GM19455 (cell line): ENCODE measurements around the gene RALGDS.

Source experiments
- ATAC-seq: cut with Tn5 transposase; IDR thresholded peaks from one replicate; pipeline ENCODE4 v1.9.1; 2021; ENCODE audit not compliant: unreplicated experiment

The RALGDS gene

DNA sequence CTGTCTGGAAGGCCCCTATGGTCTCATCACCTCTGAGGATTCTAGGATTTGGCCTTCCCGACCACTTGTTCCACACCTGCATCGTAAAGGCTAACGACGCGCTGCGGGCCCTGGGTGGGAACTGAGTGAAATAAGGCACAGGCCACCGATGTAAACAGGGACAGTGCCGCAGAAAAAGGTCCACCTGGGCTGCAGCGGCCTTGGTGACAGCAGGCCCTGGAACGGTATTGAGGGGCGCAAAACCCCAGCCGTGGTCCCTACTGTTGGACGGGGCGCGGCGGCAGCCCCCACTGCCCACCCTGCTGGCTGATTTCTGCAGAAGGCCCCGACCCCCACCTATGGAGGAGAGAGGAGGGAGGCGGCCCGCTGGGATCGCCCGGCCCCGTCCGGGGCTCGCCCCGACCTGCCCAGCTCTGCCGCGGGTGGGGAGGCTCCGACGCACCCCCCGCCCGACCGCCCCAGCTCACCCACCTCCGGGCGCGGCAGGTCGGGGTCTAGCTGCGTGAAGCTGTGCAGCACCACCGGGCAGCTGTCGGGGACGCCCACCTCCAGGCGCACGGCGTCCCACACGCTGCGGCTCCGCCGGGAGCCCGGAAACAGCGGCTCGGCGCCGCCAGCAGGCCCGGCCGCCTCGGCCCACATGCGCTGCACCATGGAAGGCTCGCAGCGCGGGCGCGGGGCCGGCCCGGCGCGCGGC, 391 bp downstream of the RALGDS start:
- no peak for ATAC-seq

DNA sequence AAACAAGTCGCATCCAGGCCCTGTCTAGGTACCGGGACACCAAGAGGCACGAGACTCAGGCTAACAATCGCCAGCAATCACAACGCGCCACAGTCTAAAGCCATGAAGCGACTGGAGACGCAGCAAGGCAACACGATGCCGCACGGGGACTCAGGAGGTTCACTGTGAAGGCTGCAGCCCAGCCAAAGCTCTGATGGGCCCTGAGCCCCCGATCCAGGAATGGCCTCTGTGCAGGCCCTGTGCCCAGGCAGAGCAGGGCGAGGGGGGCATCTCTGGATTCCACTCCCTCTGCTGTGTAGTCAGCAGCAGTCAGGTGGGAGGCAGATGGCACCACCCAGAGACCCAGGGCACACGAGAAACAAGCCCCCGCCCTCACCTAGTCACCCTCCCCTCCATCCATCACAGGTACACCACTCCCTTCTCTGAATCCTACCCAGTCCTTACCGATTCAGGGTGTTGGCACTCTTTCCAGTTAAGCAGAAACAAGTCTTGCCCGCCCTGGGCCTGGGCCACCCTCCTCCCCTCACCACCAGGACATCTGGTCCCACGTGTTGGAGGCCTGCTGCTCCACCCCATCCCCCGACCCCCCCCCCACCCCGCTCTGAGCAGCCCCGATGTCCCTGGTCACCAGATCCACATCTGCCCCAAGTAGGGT, 1.1 kb downstream of the RALGDS start:
- ATAC-seq = no peak

DNA sequence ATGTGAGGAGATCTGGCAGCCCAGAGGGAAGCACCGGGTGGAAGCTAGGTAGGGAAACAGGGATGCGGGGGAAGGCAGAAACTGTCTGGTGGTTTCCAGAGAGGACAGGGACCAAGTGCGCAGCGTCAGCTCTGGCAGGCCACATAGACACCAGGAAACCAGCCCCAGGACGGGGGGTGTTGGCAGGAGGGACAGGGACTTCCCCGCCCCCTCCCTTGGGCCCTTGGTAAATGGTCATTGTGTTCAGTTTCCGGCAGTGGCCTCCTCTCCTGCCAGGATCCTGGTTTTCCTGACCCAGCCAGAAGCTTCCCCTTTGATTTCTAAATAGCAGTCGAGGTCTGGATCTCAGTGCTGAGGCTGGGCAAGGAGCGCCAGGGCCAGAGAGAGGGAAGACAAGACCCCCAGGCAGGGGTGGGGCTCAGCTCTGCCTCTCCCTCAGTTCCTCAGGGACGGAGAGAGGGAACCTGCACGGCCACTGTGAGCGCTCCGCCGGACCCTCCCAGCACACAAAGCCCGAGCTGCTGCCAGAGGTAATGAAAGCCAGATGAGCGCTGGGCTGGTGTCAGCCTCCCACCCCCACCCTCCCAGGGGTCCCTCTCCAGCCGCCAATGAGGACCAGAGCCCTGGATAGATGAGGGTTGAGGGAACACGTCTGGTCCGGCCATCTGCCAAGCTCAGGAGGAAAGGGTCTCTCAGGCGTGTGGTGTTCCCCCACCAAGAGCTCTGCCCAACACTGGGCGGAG, 1.8 kb downstream of the RALGDS start:
- ATAC-seq = no peak

DNA sequence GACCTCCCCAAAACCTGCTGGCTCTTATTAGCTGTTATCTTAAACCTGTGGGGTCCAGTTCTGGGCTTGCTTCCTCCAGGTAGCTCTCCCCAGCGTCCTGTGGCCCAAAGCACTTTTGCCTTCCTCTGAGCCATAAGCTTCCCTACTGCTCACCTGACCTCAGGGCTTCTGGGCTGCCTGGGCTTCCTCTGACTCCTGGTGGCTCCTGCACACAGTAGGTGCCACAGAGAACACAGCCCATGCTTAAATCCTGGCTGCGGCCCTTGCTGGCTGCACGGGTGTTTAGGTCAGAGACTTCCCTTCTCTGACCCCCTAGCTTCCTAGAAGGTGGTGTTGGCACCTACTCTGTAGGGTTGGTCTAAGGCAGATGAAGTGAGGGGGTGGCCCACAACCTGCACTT, 2.5 kb downstream of the RALGDS start:
- no peak for ATAC-seq

DNA sequence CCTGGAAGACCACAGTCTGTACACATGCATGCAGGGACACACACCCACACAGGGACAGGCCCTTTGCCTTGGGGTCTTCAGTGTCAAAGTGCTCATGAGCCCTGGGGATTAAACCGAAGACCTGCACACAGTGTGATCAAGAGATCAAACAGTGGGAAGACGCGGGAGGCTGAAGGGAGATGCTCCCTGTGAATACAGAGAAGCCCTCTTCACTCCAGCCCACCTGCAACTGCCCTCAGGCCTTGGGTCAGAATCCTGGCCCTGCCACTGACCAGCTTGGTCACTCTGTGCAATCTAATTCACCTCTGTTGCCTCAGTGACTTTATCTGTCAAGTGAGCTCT, 2.9 kb downstream of the RALGDS start:
- ATAC-seq = no peak

DNA sequence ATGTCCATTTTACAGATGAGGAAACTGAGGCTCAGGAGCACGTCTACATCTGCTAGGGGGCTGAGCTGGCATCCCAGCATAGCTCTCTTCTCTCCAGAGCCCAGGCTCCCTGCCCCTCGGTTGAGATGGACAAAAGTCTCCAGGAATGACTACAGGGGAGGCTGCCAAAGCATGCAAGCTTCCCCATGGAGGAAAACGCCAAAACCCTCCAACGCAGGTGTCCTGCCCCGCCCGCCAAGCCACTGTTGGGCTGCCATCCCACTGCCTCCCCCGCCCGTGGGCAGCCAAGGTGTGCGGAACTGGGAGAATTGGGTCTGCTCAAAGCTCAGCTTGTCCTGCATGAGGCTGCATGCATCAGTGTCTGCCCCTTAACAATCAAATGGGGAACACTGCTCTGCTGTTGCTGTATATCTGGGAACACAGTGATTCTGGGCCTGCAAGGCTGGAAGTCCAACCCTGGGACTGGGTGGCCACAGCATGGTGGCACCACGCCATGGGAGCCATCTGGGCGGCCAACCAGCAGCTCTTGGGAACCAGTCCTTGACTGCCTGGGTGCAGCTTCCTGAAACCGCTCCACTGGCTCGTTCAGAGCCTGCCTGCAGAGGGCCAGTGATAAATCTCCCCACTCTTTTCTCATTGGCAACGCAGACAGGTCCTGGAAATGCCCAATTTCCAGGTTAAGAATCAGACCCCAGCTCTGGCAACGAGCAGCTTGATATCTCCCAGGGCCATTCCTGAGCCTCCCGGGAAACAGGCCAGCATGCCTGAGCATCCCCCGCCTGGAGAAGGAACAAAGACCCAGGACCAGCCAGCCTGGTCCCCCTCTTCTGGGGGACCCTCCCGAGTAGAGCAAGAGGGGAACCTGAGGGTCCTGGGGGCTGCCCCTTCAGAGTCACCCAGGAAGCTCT, 3.5 kb downstream of the RALGDS start:
- no peak for ATAC-seq

DNA sequence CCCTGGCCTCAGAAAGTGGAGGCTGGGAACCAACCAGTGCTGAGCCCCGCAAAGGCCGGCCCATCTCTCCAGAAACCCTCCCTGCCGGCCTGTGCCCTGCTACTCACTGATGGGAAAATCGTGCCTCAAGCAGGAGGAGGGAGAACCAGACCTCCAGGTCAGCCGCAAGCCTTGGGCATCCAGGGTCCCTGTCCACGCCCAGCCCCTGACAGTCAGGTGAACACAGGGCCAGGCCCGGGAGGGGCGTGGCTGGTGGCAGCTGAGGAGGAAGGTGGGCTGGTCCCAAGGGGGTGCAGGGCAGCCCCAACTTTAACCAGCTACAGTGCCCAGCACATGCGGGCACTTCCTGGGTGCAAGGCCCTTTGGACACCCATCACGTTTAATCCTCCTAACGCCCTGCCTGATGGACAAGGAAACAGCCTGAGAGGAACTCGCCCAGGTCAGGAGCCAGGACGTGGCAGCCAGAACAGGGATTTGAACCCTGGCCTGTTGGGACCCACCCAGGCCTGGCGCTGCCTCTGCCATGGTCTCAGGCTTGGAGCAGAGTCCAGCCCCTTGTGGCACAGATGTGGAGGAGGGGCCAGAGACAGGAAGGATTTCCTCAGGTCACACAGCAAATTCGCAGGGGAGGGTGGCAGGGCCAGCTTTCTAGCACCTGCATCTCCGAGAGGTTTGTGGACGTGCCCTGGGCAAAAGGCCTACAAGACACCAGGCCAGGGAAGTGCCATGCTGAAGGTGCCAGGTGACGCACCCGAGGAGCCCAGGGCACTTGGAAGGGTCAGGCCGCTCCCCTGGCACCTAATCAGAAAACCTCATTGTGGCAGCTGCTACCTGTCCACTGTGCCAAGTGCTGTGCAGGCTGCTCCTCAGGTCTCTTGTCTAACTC, 4.5 kb downstream of the RALGDS start:
- ATAC-seq = no peak

DNA sequence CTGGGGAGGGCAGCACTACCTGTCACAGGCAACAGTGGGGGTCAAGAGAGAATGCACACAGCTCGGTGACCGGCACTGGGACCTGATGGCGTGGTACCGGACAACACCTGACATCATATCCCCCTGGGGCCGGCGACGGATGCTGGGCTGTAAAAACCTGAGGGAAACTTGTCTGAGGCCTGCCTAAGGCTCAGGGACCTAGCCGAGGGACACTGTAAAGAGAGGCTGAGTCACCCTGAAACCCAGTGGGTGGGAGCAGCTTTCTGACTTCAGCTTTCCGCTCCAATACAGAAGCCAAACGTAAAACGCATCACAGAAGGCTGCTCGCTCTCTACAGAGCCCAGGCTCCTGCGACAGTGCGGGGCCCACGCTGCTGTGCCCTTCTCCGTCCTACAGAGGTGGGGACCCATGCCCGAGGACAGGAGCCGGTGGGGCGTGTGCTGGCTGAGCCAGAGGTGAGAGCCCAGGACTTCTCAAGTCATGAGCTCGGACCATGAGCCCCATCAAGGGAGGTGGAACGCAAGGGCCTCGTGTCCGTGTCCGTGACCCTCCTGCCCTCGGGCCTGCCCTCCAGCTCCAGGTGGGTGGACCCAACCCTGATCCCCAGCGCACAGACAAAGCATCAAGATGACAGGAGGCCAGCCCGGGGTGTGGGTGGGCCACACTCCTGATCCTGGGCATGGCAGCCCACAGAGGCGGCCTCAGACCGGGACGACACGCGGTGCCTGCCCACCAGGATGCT, 5.3 kb downstream of the RALGDS start:
- ATAC-seq = peak; percentile 79

DNA sequence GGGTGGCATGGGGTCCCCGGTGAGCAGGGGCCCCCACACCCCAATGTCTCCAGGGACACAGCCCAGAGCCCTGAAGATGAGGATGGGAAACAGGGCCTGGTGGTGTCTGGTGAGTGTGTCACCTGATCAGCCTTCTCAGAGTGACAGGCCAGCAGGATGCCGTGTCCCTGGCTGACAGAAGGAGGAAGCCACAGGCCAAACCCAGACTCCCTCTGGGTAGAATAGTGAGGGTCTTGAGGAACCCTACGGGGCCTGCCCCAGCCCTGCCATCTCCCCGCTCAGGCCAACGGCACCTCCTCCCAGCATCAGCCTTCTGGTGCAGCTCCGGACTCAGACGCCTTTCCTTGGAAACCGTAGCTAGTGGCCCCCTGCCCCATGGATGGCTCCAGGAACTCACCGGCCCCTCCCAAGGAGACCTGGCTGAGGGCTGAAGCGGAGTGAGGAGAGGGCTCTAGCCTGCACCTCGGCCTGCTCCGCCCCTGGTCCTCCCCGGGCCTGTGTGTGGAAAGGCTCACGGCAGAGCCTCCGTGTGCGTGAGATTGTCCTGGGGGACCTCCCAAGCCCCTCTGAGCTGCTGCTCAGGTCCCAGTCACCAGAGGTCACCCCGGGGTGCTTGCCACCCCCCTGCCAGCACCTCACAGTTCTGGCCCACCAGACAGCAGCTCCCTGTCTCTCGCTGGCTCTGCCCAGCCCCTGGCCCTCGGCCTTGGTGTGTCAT, 6.0 kb downstream of the RALGDS start:
- no peak for ATAC-seq

DNA sequence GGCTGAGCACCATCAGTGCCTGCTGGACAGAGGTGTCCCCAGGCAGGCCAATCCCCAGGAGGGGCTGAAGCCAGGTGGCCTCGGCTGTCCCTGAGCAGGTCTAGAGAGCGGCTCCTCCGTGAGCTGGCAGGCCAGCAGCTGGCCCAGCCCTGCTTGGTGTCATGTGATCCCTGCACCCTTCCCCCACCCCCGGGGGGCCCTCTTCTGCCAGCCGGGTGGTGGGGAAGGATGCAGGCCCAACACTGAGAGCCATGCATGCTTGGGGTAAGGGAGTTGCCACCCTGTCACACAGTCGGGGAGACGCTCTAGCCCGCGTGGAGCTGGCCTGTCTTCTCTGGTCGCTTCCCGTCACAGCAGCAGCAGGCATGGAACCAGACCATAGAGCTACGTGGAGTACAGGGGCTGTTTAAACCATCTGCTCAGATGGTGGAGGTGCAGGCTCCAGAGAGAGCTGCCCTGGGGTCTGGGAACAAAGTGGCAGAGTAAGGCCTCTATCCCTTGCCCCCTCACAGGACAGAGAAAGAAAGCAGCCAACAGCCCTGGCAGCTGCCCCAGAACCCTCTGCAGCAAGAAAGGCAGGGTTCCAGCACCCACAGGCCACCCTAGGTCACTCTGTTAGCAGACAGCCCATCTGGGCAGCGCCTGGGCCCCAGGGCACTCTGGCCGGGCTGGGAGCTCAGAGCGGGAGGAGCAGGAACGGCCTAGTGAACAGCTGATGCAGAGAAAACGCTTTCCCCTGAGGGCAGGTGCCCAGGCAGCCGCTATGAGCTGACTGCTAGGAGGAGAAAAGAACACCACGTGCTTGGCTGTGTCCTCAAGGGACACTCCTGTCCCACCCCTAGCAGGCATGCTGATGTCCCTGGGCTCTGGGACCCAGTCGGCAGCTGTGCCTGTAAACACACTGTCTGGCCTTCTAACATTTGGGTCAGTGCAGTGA, 6.8 kb downstream of the RALGDS start:
- ATAC-seq = no peak

DNA sequence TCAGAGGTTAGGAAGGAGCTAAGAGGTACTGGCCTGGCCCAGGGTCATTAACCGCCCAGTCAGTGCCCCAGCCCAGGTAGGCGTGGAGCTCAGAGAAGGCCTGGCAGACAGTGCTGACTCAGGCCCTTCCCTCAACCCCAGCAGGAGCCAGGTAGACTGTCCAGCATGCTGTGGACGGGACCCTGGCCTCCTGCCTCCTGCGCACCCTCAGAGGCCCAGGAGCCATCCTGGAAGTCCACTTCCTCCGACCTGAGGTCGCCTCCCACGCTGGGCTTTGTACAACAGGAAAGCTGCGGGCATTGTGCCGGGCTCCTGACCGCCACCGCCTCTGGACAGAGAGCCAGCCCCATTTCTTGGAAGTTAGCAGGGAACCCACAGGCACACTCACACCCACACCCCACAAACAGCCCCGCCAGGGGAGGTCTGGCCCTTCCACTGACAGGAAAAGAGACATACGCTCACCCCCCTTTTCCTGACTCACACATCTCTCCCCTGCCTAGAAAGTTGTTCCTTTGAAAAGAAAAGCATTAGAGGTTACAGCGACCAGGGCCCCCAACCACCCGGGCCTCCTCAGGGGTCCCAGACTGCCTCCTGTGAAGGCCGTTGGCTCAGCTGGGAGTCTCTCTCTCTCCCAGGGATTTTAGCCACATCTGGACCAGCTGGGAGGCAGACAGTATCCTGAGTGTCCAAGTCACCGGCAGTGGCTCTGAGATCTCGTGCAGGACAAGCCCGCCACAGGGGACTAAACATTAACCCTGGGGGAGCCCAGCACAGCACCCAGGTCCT, 7.7 kb downstream of the RALGDS start:
- no peak for ATAC-seq

DNA sequence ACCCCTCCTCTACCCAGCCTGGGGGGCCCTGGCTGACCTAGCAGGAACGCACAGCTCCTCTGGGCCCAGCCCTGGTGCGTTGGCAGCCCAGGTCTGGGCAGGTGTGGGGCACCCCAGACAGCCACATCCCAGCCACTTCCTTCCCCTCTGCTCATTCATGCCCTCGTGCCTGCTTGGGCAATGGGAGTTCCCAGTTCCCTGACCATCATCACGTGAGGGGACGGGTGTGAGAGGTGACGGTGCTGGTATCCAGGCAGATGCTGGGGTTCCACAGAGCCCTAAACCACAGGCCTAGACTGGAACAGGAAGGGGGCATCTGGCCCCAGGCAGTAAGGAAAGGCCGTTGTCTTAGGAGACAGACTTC, 8.4 kb downstream of the RALGDS start:
- no peak for ATAC-seq

DNA sequence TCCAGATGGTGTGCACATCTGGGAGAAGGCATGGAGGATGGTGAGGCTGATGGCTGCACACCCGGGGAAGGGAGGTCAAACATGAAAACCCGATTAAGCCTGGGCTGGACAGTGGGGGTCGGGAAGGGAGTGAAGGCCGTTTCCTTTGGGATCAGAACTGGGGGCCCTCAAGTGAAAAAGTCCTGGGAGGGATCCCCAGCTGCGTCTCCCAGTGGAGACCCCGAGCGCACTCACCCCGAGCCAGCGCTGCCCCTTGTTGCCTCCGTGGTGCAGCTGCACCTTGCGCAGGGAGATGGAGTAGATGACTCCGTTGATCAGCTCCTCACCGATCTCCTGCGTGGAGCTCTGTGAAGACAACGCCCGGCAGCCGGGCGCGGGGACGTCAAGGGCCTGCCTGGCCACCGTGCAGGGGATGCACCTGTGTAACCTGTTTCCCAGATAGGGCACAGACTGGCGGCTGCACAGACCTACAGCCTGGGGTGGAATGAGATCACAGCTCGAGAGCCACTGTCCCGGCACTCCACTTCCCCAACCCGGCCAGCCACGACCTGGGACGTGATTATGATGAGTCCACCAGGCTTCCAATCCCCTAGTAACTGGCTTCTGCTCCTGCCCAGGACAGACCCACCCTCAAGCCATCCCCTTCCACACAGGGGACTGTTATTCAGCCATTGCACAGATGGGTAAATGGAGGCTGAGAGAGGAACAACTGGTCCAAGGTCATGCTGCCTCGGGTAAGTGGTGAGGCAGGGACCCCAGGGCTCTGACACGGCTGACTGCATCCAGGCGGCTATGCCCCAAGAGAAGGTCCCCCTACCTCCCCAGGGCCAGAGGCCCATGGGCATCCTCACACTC, 9.0 kb downstream of the RALGDS start:
- ATAC-seq = no peak

DNA sequence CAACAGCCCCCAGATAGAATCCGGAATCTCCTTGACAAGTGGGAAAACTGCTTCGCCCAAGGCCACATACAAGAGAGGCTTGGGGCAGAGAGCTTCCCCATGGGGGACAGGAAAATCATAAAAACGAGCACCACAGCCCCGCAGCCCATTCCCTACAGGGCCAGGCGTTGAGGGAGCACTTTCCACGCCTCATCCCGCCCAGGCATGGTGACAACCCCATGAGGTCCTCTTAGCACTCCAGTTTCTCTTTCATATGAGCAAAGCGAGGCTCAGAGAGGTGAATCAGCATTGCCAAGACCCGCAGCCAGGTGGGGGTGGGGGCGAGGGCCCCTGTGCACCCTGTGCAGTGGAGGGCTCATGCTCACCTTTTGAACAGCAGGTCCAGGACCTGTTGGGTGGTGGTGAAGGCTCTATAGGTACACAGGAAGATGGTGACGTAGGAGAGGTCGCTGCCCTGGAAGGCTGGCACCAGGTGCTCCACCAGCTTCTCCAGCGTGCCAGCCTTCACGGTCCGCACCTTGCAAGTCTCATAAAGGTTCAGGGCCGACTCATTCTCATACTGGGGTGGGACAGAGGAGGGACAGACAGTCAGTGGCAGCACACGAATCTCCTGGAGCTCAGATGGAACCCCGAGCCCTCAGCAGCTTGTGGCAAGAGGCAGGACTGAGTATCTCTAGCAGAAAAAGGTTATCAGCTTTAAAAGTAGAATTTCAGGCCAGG, 10.9 kb downstream of the RALGDS start:
- ATAC-seq = no peak

DNA sequence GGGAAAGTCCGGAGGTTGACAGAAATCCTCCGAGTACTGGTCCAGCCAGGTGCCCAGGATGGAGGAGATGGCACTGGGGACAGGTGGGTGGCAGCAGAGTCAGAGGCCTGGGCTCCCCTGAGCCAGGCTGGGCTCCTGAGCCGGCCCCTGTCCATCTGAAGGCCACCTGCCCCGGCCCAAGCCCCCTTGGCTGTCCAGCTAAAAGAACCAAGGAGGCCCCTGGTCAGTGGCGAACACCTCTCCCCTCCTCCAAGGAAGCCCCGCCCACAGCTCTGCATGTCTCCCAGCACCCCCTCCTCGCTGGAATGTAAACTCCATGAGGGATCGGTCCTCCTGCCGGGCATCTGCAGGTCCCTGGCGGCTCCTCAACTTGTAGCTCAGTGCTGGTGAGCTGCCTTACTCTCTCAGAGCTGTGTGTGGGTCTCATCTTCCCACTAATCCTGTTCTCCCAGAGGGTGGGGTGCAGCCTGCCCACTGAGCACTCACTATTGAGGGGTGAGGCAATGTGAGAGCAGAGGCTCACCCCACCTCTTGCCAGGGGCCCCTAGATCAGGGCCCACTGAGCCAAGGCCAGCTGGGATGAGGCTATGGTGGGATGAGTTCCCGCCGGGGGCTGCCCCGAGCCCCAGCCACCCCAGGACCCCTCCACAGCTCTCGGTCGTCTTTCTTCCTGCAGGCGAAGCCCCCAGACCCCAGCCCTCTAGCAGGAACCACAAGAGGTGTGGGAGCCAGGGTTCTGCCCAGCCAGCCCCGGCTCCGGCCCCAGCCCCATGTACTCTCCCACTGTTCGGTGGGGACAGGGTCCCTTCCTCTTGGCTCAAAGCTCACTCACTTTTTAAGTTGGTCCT, 12.0 kb downstream of the RALGDS start:
- no peak for ATAC-seq
